HFF-Myc (cell line): Measurements from ENCODE around the gene P2RY8.

ENCODE experiments used
- DNase-seq: peaks from one replicate; pipeline ENCODE4 v3.0.0-alpha.2; 2011; ENCODE audit warnings: low read depth; ENCODE audit errors: extremely low read depth
- H3K4me3 ChIP-seq: replicated peaks from 2 replicates; pipeline ENCODE4 v1.5.1; 2011; ENCODE audit warnings: low read depth, mild to moderate bottlenecking, control low read depth, low read length
- CTCF ChIP-seq: IDR thresholded peaks from 2 replicates; pipeline ENCODE4 v1.5.1; 2012; ENCODE audit warnings: mild to moderate bottlenecking, low read depth, low read length, control low read depth; ENCODE audit errors: missing control alignments

P2RY8 gene

GRCh38 chrX:1466232-1466661, 70.7 kb downstream of the P2RY8 start:
- TF ChIP-seq CTCF = no peak
- no peak overlapping the region for H3K4me3 ChIP-seq
- no peak for DNase-seq

GRCh38 chrX:1465286-1466231, 71.4 kb downstream of the P2RY8 start:
- TF ChIP-seq CTCF = no peak

GRCh38 chrX:1464971-1465285, 72.1 kb downstream of the P2RY8 start:
- no peak for DNase-seq
- no peak for TF ChIP-seq CTCF

More at GRCh38 chrX:1465286-1466231, 71.4 kb downstream of the P2RY8 start:
- DNase-seq = no peak
- H3K4me3 ChIP-seq = no peak overlapping the region

GRCh38 chrX:1464041-1464970, 72.7 kb downstream of the P2RY8 start:
- H3K4me3 ChIP-seq = no peak overlapping the region
- no peak for TF ChIP-seq CTCF
- no peak for DNase-seq

More at GRCh38 chrX:1464971-1465285, 72.1 kb downstream of the P2RY8 start:
- no peak overlapping the region for H3K4me3 ChIP-seq

- no peak for TF ChIP-seq CTCF
- DNase-seq = no peak
- no peak overlapping the region for H3K4me3 ChIP-seq
These were observed 73.4 kb downstream of the P2RY8 start for GRCh38 chrX:1463581-1463980.

- TF ChIP-seq CTCF = no peak
- no peak overlapping the region for H3K4me3 ChIP-seq
- DNase-seq = no peak
These were observed 74.3 kb downstream of the P2RY8 start for GRCh38 chrX:1462596-1463251.
